ENCODE data around the gene GRIK2.

GRCh38 chr6:101344885-101345284, 48.6 kb upstream of the GRIK2 start:
- TF ChIP-seq, protein P1, sequence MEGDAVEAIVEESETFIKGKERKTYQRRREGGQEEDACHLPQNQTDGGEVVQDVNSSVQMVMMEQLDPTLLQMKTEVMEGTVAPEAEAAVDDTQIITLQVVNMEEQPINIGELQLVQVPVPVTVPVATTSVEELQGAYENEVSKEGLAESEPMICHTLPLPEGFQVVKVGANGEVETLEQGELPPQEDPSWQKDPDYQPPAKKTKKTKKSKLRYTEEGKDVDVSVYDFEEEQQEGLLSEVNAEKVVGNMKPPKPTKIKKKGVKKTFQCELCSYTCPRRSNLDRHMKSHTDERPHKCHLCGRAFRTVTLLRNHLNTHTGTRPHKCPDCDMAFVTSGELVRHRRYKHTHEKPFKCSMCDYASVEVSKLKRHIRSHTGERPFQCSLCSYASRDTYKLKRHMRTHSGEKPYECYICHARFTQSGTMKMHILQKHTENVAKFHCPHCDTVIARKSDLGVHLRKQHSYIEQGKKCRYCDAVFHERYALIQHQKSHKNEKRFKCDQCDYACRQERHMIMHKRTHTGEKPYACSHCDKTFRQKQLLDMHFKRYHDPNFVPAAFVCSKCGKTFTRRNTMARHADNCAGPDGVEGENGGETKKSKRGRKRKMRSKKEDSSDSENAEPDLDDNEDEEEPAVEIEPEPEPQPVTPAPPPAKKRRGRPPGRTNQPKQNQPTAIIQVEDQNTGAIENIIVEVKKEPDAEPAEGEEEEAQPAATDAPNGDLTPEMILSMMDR (IDR thresholded peaks at IDR 0.05), result no peak
- TF ChIP-seq POLR2A (IDR thresholded peaks at IDR 0.05), result no peak

All from Peyer's patch (tissue), 4 donors.